NCI-H2107 treated with DMSO at 0.1 percent for 48 hours (cell line): ENCODE results near the gene CFAP99.
A peak's percentile ranks its signal among the peaks of the same experiment; 100 is the strongest.

Experiments used
- DNase-seq: peaks from one replicate; lab custom pipeline; 2025; ENCODE audit not compliant: unreplicated experiment; lab: John Stamatoyannopoulos, UW

The CFAP99 gene

DNA sequence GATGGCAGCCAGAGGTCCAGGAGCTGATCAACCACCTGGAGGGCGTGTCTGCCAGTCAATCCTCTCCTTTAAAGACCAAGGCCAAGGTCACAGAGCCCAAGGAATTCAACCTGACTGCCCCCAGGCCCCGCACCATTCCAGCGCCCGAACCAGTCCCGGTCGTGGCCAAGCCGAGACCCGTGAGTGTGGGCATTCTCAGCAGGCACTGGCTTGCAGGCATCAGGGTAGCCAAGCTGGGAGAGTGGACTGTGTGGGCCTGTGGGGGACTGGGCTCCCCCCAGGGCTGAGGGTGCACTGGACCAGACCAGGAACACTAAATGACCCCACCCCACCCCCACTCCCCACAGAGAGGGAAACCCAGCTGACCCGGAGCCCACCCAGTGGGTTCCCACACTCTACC lies 26.4 kb downstream of the CFAP99 start:
- DNase-seq: no peak

DNA sequence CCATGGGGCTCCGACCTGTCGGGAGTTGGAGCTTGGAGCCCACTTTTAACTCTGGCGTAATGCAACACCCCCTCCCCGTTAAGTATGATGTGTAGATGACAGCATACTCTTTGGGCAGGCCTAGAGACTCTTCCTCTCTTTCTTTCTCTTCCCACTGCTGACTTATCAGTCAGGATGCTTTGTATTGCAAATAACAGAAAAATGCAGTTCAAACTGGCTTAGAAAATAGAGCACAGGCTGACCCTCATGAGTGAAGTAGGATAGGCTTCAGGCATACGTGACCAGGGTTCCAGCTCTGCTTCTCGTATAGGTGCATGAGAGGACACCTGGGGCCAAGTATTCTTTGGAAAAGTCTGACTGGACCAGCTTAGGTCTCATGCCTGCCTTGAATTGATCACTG lies 26.8 kb downstream of the CFAP99 start:
- DNase-seq: no peak

DNA sequence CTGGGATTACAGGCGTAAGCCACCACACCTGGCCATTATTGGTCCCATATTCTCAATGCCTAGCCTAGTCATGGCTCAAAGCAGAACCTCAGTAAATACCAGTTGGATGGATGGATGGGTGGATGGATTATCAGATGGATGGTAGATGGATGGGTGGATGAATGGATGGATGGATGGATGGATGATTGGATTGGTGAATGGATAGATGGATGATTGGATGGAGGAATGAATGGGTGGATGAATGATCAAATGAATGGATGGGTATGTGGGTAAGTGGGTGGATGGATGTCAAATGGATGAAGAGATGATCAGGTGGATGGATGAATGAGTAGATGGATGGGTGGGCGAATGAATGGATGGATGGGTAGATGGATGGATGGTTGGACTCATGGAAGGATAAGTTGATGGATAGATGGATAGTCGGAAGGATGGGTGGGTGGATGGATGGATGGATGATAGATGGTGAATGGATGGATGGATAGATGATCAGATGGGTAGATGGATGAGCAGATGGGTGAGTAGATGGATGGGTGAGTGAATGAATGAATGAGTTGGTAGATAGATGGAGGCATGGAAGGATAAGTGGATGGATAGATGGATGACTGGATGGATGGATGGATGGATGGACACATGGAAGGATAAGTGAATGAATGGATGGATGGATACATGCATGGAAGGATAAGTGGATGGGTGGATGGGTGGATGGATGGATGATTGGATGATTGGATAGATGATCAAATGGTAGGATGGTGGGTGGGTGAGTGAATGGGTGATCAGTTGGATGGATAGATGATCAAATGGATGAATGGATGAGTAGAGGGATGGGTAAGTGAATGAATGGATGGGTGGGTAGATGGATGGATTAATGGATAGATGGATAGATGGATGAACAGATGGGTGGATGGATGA lies 28.2 kb downstream of the CFAP99 start:
- no peak for DNase-seq

DNA sequence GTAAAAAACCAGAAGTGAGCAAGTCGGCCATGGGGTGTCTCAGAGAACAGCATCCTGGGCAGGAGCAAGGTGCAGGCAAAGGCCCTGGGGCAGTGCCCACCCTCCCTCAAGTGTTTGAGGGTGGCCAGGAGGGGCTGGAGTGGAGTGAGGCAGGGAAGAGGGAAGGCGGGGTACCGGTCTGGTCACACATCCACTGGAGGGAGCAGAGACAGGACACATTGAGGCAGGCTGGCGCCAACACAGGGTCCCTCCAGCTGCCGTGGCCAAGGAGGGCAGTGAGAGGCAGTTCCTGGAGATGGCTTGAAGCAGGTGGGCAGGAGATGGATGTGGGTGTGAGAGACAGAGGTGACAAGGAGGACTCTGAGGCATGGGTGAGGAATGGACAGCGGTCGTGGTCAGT lies 29.8 kb downstream of the CFAP99 start:
- DNase-seq: no peak

DNA sequence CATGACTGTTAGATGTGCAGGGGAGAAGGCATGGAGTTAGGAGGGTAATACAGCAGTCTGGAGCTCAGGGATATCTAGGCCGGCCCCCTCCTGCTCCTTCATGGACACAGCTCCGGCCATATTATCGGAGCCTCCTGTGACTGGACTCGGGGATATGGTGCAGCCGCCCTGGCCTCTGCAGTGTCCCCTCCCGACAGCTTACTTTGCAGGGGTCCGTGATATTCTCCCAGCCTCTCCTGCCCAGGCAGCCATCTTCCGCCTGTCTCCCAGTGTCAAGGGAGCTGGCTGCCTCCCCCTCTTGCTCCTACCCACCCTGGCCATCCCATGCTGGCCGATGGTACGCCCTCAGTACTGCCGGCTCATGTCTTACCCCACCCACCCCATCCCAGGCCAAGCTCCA lies 30.3 kb downstream of the CFAP99 start:
- DNase-seq: no peak

DNA sequence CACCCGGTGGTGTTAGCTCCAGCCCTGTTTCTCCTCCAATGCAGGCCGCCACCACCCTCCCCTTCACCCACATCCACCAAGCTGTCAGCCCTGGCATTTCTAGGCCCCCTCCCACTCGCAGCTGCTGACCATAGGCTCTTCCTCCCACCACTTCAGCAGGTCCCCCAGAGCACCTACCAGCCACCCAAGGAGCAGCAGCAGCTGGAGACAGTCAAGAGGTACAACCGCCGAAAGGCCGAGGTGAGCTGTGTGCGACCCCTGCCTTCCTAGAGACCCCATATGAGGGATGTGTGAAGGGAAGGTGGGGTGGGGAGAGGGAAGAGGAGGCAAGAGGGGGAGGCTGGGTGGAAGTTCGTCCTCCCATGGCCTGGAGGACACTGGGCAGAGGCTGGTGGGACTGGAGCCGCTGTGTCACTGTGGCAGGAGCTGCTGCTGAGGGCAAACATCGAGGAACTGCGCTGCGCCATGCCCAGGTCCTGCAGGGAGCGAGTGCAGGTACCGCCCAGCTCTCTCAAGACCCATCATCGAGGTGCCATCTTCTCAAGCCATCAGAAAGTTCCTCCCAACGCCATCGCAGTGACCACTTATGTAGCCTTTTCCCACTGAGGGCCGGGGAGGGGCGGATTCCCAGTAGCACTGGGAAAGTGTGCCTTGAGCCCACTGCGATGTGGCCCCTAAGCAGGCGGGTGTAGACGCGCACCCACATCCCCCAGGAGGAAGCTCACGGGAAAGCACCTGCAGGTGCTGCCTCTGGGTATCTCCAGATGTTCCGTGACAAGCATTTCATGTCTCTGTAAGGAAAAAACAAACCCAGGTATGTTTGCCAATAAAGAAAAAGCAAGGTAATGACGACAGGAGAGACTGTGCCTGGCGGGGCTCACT lies 31.0 kb downstream of the CFAP99 start:
- no peak for DNase-seq

DNA sequence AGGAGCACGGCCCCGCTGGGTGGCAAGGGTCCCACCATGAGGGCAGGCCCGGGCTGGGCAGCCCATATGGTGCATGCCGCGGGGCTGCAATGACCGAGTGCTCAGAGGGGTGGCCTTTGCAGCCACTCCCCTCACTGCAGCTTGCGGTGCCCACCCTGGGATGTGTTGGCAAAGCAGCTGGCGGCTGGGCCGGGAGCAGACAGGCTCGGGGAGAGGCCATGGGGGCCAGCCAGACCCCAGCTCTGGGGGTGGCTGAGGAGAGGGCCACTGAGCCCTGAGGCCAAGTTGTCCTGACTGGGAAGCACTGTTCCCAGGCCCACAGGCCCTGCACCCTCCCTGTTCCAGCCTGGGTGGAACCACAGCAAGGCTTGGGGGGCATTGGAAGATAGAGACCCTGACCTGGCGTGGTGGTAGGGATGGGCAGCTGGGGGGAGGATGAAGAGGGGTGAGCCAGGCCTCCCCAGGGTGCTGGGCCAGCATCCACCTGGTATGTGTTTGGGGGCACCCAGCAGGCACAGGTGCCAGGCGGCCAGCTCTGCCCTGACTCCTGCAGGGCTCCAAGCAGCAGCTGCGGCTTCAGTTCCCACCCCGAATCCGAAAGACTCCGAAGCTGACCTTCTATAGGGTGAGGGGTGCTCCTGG lies 31.8 kb downstream of the CFAP99 start:
- no peak for DNase-seq

DNA sequence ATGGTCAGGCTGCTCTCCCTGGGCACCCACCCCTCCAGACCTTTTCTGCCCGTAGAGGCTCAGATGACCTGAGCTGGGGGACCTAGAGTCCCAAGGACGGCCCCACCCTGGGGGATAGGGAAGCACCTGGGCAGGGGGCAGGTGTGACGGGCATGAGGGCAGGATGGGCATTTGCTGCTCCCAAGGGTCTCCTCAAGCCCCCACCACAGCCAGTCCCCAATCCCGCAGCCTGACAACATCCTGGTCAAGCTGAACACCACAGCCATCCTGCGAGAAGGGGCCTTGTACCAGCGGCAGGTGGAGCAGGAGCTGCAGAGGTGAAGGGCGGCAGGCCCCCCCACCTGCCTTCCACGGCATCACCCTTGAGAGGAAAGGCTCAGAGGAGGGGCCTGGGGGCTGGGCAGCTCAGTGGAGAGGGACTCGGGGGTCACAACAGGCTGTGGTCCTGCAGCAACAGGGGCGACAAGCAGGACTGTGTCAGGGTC lies 32.3 kb downstream of the CFAP99 start:
- DNase-seq: no peak

DNA sequence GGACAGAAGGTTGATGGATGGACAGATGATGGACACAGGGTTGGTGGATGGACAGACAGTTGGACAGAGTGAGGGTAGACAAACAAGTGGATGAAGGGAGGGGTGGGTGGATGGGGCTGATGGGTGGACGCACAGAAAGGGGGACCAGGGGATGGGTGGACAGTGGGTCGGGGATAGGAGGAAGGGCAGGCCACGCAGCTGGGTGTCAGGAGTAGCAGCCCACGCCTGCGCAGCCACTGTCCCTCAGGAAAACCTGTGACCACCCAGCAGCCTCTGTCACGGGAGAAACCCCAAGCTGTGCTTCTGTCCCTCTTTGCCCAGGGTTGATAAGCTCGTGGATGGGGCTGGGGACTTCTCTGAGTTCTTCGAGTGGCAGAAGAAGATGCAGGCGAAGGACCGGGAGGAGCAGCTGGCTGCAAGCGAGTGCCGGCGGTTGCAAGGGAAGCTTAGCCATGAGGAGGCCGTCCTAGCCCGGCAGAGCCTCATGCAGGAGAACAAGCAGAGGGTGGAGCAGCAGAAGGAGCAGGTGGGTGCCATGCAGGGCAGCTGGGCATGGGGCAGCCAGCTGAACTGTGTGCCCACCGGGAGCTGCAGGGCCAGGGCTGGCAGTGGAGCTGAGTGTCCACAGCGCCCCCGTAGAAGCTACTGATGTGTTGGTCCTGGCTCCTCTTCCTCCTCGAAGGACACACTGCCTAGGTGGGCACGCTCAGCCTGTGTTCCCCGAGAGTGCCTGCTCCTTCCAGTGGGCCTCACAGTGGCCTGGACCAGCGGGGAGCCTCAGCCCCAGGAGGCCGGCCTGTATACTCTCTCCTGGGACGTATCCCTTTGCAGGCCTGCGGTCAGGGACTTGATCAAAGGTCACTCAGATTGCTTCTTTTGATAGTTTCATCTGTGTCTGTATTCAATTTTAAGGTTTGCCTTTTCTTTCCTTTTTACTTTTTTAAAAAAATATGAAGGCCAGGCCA lies 33.3 kb downstream of the CFAP99 start:
- DNase-seq: no peak

DNA sequence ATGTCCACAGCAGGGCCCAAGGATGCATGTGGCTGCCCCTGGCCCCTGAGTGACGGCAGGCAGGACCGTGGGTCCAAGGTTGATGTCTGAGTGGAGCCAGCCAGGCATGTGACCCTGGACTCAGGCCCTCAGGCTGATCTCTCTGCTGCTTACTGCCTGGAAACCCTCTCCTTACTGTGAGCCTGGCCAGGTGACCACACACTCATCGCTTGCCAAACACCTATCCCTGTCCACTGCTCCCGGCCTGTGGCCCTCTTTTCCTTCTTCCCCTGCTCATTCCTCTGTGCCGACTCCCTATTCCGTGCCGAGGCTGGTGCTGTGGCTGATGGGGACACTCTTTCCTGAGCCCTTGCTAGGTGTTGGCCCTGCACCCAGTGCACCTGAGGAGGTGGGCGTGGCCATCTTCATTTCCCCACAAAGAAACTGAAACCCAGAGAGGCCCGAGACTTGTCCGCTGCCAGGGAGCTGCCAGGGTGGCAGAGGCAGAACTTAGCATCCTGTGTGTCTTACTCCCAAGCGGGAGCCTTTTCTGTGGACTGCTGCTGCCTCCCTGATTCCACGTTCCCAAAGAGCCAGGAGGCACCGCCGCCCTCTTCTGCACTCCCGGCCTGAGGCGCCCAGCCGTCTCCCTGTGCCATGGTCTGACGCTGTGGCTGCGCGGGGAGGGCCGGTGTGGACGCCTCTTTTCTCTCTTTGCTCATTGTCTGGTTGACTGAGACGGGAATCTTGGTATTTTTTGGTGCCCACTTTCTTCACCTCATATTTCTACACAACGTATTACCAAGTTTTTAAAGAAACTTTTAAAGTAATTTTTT lies 38.9 kb downstream of the CFAP99 start:
- no peak for DNase-seq

DNA sequence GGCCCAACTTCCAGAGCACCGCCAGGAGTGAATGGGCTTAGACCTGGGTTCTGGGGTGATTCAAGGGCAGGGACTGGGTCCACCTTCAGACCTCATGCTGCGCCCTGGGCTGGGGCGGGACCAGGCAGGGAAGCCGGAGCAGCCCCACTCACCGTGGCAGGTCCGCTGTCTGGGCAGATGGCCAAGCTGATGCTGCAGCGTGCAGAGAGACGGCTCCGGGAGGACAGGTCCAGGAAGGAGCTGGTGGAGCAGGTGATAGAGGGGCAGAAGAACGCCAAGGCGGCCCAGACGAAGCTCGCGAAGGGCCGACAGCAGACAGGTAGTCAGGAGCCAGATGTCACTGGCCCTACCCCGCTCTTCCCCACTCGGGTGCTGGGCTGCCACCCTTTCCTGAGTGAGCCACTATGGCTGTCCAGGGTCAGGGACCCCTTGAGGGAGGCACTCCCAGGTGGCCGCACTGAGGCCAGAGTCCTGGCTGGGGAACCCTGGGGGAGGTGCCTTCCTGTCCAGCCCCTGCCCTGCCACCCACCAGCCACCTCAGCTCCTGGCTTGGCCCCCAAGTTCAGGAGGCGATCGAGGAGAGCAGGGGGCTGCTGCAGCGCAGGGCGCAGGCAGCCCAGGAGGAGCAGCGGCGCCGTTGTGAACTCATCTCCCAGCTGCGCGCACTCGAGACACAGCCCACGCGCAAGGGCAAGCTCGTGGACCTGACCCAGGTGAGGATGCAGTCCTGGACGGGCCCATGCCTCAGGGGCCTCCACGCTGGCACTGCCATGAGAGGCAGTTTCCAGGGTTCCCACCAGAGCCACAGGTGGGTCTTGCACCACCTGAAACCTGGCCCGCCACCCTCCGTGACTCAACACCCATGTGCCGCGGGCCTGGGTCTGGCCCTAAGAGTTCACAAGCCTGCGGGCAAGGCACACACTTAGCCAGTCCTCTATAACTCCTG lies 40.1 kb downstream of the CFAP99 start:
- no peak for DNase-seq

DNA sequence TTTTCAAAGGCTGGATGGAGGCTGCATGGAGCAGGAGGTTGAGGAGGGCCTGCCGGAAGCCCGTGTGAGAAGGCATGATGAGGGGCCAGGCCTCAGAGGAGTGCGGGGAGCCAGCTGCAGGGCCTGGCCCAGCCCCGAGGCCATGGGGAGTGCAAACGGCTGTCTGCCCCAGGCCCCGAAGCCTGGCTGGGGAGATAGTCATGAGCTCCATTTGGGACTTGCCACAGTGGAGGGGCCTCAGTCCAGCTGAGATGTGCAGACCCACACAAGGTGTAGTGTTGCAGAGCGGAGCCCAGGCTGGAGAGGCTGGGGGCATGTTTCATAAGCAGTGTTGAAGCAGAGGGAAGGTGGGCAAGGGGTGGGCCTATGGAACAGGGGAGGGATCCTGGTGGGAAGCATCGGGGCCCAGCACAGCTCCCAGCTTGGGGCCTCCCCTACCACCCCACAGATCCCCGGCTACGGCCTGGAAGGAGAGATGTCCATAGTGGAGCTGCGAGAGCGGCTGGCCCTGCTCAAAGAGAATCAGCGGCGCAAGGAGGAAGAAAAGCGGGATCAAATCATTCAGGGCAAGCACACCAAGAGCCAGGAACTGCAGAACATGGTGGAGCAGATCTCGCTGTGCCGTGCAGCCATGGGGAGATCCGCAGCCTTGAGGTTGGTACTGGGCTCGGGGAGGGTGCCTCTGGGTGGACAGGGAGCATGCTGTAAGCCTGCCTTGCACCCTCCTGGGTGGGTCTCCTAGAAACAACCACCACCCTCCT lies 41.0 kb downstream of the CFAP99 start:
- no peak for DNase-seq

DNA sequence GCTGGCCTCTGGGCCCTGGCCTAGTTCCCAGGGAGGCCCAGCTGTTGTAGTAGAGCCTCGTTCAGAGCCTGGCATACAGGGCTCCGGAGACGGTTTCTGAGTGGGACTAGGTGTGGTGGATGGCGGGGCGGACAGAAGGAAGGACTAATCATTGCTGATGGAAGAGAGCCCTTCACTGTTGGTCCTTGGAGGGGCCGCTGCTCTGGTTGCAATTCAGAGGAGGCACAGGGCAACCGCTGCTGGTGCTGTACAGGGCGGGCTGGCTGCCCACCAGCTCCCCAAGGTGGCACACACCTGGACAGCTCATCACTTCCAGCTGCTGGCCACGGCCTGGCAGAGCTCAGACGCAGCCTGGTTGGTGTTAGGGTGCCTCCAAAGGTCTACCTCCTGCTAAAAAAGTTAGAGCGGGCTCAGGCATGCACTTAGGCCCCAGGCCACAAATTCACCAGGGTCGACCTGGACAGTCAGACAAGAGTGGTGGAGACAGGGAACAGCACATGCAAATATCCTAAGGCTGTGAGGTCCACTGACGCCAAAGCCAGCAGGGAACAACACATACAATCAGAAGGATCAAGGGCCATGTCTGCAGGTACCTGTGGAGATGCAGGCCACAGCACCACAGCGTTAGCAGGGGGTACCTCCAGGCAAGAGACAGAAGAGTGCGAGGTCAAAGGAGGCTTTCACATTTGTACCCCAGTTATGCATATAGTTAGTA lies 42.6 kb downstream of the CFAP99 start:
- no peak for DNase-seq

DNA sequence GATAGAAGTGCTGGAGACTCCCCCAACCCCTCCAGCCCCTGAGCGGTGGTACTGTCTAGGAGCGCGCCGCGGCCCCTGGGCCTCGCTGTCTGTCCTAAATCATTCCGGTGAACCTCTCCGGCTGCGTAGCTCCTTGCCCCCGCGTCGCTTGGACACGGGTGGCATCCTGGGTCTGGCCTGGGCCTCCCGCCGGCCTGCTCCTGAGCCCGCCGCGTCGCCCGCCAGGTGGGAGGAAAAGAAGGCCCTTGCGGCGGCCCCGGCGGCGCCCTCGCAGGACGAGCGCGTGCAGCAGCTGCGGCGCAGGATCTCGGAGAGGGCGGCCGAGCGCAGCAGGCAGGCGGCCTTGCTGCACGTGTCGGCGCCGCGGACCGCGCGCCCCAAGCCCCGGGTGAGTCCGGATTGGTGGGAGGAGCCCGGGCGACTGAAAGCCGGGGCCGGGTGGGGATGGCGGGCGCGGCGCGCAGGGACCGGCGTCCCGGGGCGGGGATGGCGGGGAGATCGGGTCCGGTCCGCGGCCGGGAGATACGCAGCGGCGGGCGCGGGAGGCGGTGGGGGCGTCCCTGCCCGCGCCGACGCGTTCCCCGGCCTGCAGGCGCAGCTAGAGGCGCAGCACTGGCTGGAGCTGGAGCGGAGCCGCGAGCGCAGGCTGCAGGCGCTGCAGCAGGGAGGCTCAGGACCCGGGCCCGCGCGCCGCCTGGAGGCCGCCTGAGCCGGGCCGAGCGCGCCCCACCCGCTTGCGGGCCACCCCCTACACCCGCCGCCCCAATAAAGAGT lies 43.6 kb downstream of the CFAP99 start:
- peak; percentile 5 for DNase-seq

DNA sequence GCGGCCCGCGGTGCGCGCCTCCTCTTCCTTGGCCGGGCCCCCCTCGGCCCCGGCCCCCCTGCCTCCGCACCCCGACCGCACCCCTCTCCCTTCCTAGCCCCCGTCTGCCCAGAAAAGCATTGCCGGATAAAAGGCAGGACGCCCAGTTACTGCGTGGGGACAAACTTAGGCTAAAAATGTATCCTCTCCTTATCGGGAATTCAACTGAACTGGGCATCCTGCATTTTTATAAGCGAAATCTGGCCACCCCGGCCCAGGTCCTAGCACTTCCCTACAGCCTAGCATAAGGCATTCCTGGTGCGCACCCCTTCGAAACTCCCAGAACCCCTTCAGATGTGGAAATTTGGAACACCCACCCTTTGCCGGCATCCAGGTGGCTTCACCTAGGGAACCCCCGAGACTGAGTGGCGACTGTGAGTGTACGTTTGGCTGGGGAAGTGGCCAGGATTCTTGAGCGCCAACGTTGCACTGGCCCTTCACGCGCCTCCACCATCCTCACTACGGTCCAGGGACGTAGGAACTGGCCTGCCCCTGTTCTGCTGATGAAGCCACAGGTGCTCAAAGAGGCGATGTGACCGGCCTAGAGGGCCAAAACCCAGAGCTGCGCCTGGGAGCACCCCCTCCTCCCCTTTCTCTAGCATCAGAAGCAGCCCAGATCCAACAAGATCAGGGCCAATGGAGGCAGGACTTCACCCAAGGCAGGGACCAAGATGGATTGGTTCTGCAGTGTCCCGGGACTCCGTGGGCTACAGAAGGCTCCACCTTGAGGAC lies 44.4 kb downstream of the CFAP99 start:
- DNase-seq: no peak
